OCI-M2 (cell line): Measurements from ENCODE around the gene RAD51AP2.
"Not testable (repeated sequence)": the region's sequence is repeated elsewhere in the genome, so short reads cannot be mapped to it uniquely, and the experiment has no call there.

Experiments used
- DNase-seq: peaks from one replicate; lab custom pipeline; 2025; ENCODE audit not compliant: unreplicated experiment; lab: John Stamatoyannopoulos, UW

RAD51AP2 gene

DNA sequence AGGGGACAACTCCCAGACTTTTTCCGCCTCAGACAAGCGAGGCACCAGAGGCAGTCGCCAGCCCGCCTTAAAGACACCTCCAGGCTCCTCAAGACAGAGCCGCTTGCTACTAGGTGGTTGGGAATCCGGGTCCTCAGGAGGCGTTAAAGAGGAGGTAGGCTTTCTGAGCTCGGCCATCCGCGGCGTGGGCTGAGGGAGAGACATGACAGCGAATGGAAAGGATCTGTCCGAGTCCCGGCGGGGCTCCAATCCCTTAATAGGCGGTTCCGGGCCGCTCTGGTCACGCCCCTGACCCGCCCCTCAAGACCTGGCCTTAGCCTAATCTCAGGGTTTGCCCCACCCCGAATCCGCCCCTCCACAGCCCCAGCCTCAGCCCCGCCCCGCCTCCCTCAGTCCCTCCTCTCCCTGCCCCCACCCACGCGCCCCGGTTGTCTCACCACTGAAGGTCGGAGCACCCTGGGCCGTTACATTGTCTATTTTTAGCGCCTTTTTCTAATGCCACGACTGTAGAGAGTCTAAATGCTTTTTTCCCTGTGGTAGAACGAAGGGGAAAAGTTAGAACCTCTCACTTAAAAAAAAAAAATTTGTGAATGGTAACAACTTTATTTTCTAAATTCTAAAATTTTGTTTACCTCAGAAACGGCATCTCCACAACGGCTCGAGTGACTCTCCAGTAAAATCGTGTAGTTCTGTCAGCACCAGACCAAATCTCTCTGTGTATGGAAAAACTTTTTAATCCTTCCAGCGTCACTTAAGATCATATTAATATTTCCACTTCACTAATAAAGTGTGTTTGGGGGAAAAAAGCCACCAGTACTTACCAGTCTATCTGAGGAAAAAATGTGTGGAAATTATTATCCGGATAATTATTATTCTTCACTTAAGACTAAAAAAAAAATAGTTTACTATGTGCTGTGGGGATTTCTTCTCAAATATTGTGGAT is at the start of gene RAD51AP2:
Gene RAD51AP2, minus strand, starts transcription at position 229 of the 943 bp plus-strand sequence. Its CDS starts 25 bp downstream, at position 204.
- peak; percentile 88 for DNase-seq

DNA sequence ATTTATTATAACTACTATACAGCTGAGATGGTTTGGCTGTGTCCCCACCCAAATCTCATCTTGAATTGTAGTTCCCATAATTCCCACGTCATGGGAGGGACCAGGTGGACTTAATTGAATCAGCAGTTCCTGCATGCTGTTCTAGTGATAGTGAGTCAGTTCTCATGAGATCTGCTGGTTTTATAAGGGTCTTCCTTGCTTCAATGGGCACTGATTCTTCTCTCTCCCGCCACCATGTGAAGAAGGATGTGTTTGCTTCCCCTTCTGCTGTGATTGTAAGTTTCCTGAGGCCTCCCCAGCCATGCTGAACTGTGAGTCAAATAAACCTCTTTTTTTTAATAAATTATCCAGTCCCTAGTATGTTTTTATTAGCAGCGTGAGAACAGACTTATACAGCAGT is 47.5 kb upstream of the RAD51AP2 start:
- not testable (repeated sequence) for DNase-seq

DNA sequence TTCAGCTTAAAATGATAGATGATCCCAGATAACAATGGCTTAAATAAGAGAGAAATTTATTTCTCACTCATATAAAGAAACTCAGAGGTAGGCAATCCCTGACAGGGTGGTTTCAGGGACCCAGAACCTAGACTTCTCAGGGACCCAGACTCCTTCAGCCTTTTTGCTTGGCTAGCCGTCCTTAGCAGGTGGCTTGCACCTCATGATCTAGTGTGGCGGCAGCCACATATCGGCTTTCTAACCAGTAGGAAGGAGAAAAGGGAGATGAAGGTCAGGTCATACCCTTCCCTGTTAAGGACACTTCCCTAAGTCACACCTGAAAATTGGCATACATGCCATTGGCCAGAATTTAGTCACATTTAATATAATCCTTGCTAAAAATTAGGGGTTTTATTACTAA is 40.6 kb upstream of the RAD51AP2 start:
- no peak for DNase-seq

DNA sequence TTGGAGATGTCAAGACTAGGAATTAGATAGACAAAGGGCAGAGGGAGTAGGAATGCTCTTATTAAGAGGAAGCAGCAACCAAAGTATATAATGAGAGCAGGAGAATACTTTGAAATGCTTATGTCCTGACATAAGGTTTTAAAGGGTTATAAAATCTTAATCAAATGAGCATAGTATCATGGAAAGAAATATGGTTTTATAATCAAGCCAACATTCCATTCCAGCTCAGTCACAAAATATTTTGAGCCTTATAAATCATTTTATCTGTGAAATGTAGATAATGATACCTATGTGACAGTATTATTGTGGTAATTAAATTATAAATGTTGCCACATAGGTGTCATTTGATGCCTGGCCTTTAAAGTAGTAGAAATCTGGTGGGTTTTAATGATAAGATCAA is 39.8 kb upstream of the RAD51AP2 start:
- no peak for DNase-seq

DNA sequence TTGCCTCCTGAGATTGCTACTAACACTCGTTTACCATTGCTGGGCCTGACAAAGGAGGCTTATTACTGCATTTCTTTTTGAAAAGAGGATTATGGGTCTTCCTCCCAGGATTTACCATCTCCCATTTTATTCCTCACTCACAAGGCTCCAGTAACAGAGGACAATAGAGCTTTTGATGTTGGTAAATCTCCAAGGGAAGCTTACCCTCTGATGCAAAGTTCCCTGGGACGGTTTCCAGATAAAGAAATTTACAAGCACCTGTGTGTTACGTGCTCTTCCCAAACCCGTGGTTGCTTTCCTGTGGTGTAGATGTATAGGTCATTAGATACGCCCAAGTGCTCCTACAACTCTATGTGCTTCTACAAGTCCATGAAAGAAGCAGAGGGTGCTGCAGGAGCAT is 39.4 kb upstream of the RAD51AP2 start:
- no peak for DNase-seq

DNA sequence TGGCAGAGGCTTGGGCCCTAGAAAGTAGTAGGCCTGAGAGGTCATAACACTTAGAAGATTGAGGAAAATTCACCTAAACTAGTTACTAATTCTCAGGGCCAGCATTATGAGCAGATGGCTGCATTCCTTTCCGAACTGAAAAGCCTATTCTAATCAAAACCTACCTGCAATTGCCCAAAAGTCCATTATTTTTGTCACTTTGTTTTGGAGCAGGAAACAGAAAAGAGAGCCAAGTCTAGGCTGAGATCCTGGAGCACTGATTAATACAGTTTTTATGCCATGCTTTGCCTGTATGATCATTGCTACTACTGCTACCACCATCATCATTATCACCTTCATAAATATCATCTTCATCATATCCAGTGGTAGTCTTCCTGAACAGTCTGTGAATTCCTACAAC is 36.9 kb upstream of the RAD51AP2 start:
- no peak for DNase-seq

DNA sequence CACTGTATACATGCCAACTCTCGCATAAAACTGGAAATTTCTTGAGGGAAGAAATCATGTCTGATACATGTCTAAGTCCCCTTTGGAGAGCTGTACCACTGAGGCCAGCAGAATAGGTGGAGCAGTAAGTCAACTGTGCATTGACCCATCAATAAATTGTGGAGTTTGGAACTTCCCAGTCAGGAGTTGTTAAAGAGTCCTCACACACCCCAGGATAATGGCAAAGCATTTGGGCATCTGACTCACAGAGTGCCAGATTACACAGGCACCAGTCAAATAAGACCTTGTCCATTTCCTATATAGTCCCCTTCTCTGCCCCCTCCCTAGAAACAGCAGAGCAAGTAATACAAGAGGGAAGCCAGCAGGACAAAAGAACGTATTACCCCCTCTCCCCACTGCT is 32.7 kb upstream of the RAD51AP2 start:
- DNase-seq = no peak

DNA sequence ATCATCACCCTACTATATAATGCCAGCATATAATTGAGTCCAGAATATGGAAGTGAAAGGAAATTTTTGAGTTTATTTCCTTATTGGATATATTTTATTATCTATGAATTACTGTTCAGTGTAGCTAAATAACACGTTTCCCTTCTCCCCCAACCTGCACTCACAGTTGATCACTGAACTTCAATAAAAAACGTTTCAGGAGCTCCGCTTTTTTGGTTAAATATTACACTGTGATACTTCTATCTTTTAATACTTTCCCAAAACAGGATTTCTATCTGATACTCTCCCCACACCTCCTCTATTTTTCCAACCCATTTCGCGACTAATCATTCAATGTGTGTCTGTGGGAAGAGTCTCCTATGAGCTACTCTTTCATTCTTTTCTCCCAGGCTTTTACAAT is 29.5 kb upstream of the RAD51AP2 start:
- no peak for DNase-seq

DNA sequence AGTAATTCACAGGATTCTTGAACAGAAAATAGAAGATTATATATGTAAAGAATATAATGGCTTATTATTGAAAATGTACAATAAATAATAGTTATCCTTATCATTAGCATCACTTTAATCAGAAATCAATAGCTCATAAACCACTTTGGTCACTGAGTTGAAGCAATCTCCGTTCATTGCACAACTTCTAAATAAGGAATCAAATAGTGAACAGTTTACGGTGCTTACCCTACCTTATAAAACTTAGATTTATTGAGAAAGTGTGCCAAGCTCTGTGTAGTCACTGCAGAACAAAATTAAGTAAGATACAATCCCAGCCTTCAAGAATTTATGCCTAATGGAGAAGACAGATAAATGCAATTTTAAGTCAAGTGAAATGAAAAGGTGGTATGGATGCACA is 29.0 kb upstream of the RAD51AP2 start:
- DNase-seq = no peak

DNA sequence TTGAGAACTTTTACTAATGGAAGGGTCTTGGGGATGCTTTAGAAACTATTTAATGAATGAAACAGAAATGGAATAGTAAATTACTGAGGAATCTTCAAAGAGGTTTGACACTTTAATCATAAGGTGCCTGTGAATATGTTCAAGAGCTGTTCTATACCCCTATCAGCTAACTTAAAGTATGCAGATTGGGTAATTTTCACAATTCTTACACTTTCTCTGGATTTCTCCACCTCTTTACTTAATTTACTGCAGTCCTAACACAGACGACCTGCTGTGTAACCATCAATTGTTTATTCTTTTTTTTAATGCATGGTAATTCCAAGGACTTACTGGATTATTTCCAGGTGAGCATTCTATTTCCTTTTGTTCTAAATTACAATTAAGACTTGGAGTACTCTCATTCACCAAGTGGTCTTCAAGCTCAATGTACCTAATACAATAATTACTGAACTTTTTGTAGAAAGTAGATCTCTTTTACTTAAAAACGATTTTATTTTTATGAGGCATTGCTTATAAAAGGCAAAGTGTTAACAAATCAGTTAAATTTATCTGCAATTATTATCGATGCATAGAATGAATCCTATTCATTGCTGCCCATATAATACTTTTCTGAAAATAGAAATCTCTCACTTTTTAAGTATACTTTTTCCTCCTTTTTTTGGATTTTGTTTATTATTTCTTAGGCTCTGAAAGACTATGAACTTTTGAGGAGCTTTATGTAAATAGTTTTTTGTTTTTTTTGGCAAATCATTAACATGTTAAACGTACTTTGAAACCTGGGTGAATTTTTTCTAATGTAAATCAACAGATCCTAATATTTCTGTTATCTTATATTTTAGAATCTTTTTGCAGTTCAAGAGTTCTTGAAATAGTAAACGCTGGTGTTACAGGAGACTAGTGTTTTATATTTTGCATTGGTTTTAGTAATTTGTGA is 27.7 kb upstream of the RAD51AP2 start:
- DNase-seq = no peak

DNA sequence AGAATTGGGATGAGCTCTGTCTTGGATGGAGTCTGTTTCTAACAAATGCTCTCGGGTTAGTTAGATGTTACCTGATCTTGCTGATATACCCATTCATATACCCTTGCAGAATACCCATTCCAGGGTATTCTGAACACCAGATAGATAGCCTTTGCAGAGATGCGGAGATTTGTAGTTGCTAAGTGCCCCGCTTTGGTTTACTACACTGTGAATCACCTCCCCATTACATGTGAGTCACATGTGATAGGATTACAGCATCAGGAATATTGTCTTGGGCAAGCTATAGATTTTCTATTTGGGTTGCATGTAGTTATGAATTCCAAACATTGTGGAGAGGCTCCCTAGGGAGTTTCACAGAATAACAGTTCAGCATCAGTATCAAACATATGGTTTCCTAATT is 26.0 kb upstream of the RAD51AP2 start:
- DNase-seq = no peak

DNA sequence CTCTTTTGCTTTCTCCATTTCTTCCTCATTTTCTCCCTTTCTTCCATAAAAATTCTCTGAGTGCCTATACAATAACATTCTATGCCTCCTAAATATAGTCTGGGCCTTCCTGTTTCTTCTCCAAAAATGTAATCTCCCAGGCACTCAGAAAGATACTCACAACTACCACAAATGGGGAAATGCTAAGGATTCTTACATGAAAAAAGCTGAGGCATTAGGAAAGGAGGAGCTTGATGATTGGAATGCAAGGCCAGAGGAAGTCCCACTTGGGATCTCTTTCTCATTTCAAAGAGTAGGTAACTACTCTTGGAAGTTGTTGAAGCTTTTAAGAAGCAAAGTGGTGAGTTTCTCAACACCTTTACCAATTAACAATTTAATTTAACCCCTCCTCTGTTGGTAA is 25.6 kb upstream of the RAD51AP2 start:
- DNase-seq = no peak

DNA sequence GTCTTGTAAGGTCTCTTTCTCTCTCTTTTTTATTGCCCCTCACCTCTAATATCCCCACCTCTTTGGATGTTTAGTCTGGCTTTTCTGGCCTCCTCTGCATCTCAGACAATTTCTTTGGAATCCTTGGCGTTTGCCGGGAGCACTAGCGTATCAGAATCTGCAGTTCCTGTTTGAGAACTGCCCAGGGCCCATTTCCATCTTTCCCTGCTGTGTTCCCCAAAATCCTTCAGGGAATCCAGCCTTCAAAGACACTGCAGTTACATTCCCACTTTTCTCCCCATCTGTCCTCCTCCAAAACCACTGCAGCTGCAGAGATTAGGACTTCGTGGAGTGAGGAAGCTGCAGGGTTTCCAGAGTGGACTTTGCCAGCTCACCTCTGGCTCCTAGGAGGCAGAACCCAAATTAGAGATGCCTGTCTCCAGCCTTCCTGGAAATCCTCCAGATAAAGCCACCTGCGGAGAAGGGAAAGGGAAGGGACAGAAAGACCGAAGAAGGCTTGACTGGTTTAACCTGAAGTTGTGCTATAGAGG is 25.0 kb upstream of the RAD51AP2 start:
- DNase-seq = no peak

DNA sequence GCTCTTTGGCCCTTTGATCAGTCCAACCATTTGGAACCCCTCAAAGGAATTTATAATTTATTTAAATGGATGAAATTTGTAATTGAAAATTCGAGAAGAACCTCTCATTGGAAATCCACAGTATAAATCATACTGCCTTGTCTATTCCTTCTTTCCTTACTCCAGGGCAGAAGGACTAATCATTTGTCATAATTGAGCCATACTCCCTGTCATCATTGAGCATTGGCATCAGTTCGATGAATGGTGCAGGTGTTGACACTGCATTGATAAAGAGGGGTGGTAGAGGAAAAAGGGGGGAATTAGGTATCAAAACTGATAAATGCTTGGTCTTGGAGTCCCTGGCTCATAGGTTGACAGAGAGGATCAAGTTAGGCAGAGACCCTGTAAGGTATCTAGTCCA is 24.2 kb upstream of the RAD51AP2 start:
- DNase-seq = no peak

DNA sequence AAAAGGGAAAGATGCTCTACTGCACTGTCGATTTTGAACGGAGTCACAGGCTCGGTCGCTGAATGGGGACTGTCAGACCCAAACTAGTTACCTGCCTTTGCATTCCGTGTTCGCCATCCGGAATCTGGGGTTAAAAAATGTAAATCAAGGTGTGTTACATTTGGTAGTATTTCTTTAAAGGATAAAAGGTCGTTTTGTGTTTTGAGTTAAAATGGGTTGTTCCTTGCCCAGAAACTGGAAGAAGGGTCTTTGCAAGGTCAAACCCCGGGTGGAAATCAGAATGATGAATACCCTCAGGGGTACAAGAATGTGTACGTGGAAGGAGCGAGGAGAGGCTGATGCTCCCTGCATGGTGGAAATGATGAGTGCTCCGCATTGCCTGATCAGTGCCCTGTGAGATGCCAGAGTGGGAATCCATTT is 23.3 kb upstream of the RAD51AP2 start:
- no peak for DNase-seq

DNA sequence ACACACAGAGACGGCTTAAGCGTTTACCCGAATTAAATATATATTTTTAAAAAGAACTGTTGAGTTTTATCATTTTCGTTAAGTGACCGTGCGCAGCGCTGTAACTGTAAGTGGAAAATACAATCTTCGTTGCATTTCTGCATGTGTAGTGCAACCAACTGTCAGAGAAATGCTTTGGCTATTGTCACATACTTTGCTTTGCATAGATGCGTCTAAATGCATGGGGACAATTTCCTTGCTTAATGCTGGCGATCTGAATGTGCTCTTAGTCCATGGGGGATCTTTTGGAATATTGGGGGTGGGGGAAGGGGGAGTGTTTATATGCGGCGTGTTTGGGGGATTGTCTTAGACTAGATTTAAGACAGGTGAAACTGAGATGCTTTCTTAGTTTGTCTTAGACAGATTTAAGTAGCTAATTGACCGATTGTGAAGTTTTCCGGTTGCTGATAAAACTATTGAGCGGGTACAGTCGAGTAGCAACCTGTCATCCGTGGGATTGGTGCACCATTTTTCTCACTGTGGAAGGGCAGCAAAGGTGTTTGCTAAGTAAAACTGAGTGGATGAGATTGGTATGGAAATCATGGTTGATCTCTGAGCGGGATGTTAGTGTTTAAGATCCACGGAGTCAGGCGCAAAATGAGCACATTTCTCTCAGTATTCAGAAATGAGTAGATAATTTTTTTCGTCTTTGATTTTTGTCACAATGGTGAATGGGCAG is 22.7 kb upstream of the RAD51AP2 start:
- no peak for DNase-seq

DNA sequence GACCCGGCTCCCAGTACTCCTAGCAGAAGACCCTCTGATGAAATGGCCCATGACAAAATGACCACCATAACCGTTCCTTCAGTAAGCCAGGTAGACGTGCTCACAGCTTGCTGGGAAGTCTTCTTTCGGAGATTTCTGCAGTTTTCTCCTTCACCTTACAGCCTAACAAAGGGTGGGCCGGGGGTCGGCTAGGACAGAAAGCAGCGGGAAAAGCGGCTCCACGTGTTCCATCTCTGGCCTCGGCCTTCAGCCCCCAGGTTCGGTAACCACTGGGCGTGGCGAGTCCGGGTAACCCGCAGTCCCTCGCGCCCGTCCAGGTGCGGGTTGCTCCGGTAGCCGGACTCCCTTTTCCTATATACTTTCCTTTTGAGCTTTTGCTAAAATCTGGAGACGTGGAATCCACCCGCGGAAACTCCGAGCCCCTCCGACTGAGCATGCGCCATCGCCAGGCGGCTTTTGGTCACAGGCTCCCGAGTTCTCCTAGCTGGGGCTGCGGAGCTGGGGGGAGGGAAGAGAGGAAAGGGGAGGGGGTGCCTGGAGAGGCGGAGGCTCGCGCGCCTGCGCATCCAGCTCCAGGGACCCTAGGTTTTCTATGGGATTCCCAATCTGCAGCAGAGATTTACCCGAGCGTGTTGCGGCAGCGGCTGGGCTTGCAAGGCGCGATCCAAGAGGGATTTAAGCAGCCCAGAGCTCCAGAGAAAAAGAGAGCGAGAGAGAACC is 22.0 kb upstream of the RAD51AP2 start, which contains the start of gene VSNL1:
Gene VSNL1, plus strand, starts transcription at position 604 of the 720 bp plus-strand sequence. CDS start 51,379 bp downstream, outside the sequence.
- no peak for DNase-seq

DNA sequence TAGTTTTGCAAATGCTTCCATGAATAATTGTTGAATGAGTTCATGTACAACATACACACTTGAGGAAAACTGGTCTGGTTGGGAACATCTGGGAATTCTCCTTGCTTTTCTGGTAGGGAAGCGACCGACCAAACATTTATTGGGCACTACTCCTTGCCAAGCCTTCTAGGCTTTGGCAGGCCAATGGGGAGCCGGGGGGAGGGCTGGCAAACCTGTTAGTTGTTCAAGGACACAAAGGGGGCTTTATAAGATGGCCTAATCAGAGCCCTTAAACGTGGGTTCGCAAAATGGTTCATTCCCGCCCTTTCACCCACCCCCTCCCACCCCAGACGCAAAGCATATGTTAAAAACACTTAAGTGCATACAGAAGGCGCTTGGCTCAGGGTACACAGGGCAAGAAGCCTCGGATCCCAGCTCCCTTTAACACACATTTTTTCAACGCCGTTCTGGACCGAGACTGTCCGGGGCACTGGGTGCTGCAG is 21.4 kb upstream of the RAD51AP2 start:
- no peak for DNase-seq

DNA sequence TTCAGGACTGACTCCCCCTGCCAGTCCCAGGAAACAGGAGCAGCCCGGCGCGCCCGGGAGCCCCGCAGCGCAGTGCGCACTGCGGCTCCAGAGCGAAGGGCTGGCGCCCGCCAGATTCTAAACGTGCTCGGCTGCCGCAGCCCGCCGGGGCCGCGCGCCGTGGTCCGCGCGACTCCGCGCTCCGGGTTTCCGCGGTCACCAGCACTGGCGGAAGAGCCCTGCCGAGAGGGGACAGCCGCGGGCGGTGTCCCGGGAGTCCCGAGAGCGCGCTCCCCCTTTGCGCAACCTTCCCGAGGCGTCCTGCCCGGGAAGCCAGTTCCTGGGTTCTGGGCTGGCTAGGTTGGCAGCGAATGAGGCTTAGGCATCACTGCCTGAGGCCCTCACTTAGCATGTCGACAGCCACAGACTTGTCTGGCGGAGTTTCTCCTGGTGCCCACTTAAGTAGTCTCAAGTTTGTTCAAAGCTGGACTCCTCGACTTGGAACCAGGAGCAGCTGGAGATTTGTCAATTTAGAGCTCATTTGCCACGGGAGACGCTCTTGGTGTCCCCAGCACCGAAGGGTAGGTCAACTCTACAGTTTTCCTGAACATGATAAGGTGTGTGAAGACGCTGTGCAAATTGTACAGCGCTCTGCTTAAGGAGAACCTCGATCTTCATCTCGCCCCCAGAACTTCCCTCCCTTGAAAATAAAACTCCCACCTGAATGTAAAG is 20.8 kb upstream of the RAD51AP2 start:
- DNase-seq = no peak
